K562 (cell line): Measurements from ENCODE around the gene PLXND1. TPM values are rescaled to one million over a fixed set of nuclear protein-coding genes. Genes with fewer than 3 reads are reported as not detected.
A peak's percentile ranks its signal among the peaks of the same experiment; 100 is the strongest.

Experiments
- ASH1L ChIP-seq: fragments of 450-650 bp; IDR thresholded peaks from 2 replicates; pipeline ENCODE4 v1.6.1; 2018; ENCODE audit warnings: borderline replicate concordance, mild to moderate bottlenecking, low read depth; ENCODE audit not compliant: partially characterized antibody
- CBX8 ChIP-seq: fragments of 200-600 bp; sonication (generic); IDR thresholded peaks from 2 replicates; pipeline ENCODE4 v1.6.1; 2012; ENCODE audit warnings: borderline replicate concordance, mixed run types, low read depth, mild to moderate bottlenecking, moderate library complexity, mixed read lengths, low read length, control low read depth, inconsistent platforms; ENCODE audit not compliant: poor library complexity, severe bottlenecking; ENCODE audit errors: extremely low read depth
- COPS2 ChIP-seq: fragments of 450-650 bp; conservative IDR thresholded peaks from 2 replicates; pipeline ENCODE4 v1.6.1; 2016; ENCODE audit warnings: mild to moderate bottlenecking, moderate library complexity
- HOXB6 ChIP-seq: fragments of 250-450 bp; sonication (Bioruptor Pico); IDR thresholded peaks from 2 replicates; pipeline ENCODE4 v1.5.1; 2022; ENCODE audit warnings: mild to moderate bottlenecking, borderline replicate concordance
- PHB2 ChIP-seq: fragments of 450-650 bp; IDR thresholded peaks from 2 replicates; pipeline ENCODE4 v1.6.1; 2017; ENCODE audit warnings: low read depth
- SMARCA4 ChIP-seq: fragments of 450-650 bp; IDR thresholded peaks from 2 replicates; pipeline ENCODE4 v1.6.1; 2016
- SMARCC2 ChIP-seq: fragments of 450-650 bp; IDR thresholded peaks from 2 replicates; pipeline ENCODE4 v1.6.1; 2017; ENCODE audit warnings: antibody characterized with exemption, moderate library complexity, mild to moderate bottlenecking, low read depth
- ZBTB5 ChIP-seq: fragments of 450-650 bp; IDR thresholded peaks from 2 replicates; pipeline ENCODE4 v1.6.1; 2017; ENCODE audit warnings: antibody characterized with exemption
- ZBTB8A ChIP-seq: fragments of 450-650 bp; IDR thresholded peaks from 2 replicates; pipeline ENCODE4 v1.6.1; 2018; ENCODE audit warnings: mild to moderate bottlenecking, moderate library complexity; ENCODE audit not compliant: partially characterized antibody
- ZFP30 ChIP-seq: fragments of 250-450 bp; sonication (Bioruptor Pico); IDR thresholded peaks from 2 replicates; pipeline ENCODE4 v1.8.0; 2022; ENCODE audit warnings: moderate library complexity, mild to moderate bottlenecking, inconsistent platforms, borderline replicate concordance
- ZNF184 ChIP-seq: sonication (generic); formaldehyde crosslinking; IDR thresholded peaks from 2 replicates; pipeline ENCODE4 v1.5.0; 2020; ENCODE audit warnings: missing genetic modification reagents
- polyA plus RNA-seq, 8 experiments: library from polyadenylated mRNA; depleted of rRNA in 4 of 8; stranded (reverse) in 5 of 8; unstranded in 3 of 8; fragments of >200 nt; fragmentation: Nextera tagmentation in 2 of 8; fragmentation: Illumina TruSeq in 1 of 8; extraction: Ambion mirVana in 2 of 8; extraction: Trizol in 1 of 8; gene quantifications; 2 replicates each; pipeline versions ENCODE4 v1.2.1 to v1.2.3, GENCODE V29; 2011 to 2014; ENCODE audit warnings: inconsistent platforms in 1 of 8, missing spikeins in 1 of 8
- total RNA-seq, 7 experiments: library from RNA; depleted of rRNA in 6 of 7; stranded (reverse); fragments of >200 nt in 6 of 7; fragmentation: Illumina TruSeq in 2 of 7; extraction: Trizol in 2 of 7; gene quantifications; 2 replicates each; pipeline versions ENCODE4 v1.2.1 to v1.2.3, GENCODE V29; 2011 to 2021; ENCODE audit warnings: low replicate concordance in 1 of 7
- TF ChIP-seq, protein P1 (sequence below): sonication (generic); formaldehyde crosslinking; IDR thresholded peaks from 2 replicates; pipeline ENCODE4 v1.8.1; 2023; ENCODE audit warnings: mild to moderate bottlenecking, missing genetic modification reagents
- TF ChIP-seq, protein P2 (sequence below): fragments of 450-650 bp; formaldehyde crosslinking; IDR thresholded peaks from 2 replicates; pipeline ENCODE4 v1.4.0; 2022; ENCODE audit warnings: mild to moderate bottlenecking, moderate library complexity
- TF ChIP-seq, protein P3 (sequence below), 3 experiments: fragments of 200-800 bp in 1 of 3; fragments of 250-450 bp in 1 of 3; fragments of 450-650 bp in 1 of 3; sonication (Bioruptor Pico) in 1 of 3; sonication (Bioruptor generic) in 1 of 3; formaldehyde crosslinking in 1 of 3; IDR thresholded peaks; 2 replicates each; pipeline versions ENCODE4 v1.6.1 to v1.8.0; 2016 to 2022; ENCODE audit warnings: mild to moderate bottlenecking in 2 of 3, missing genetic modification characterization in 2 of 3, missing compliant biosample characterization in 1 of 3, moderate library complexity in 1 of 3

The PLXND1 gene
- total and polyA plus RNA-seq, 9 of the 15 experiments (the other 6 are each of a cell fraction or from before 2014, with no cell fraction given): 0.34 to 28.8 (median 14.0) TPM

GRCh38 chr3:129585949-129586657 is 20.4 kb downstream of the PLXND1 start (continued):
- TF ChIP-seq ZBTB5 (no peak), HOXB6 (CRISPR knock-in tag) (no peak), SMARCA4 (peak; percentile 56), ZBTB8A (no peak), PHB2 (no peak), ZFP30 (CRISPR knock-in tag) (no peak), SMARCC2 (no peak), ZNF184 (CRISPR knock-in tag) (no peak), ASH1L (no peak), CBX8 (no peak), COPS2 (no peak)
- TF ChIP-seq, protein P1, sequence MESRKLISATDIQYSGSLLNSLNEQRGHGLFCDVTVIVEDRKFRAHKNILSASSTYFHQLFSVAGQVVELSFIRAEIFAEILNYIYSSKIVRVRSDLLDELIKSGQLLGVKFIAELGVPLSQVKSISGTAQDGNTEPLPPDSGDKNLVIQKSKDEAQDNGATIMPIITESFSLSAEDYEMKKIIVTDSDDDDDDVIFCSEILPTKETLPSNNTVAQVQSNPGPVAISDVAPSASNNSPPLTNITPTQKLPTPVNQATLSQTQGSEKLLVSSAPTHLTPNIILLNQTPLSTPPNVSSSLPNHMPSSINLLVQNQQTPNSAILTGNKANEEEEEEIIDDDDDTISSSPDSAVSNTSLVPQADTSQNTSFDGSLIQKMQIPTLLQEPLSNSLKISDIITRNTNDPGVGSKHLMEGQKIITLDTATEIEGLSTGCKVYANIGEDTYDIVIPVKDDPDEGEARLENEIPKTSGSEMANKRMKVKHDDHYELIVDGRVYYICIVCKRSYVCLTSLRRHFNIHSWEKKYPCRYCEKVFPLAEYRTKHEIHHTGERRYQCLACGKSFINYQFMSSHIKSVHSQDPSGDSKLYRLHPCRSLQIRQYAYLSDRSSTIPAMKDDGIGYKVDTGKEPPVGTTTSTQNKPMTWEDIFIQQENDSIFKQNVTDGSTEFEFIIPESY (CRISPR knock-in tag): peak; percentile 93
- TF ChIP-seq, protein P2, sequence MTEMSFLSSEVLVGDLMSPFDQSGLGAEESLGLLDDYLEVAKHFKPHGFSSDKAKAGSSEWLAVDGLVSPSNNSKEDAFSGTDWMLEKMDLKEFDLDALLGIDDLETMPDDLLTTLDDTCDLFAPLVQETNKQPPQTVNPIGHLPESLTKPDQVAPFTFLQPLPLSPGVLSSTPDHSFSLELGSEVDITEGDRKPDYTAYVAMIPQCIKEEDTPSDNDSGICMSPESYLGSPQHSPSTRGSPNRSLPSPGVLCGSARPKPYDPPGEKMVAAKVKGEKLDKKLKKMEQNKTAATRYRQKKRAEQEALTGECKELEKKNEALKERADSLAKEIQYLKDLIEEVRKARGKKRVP (CRISPR knock-in tag): no peak
- TF ChIP-seq, protein P3, sequence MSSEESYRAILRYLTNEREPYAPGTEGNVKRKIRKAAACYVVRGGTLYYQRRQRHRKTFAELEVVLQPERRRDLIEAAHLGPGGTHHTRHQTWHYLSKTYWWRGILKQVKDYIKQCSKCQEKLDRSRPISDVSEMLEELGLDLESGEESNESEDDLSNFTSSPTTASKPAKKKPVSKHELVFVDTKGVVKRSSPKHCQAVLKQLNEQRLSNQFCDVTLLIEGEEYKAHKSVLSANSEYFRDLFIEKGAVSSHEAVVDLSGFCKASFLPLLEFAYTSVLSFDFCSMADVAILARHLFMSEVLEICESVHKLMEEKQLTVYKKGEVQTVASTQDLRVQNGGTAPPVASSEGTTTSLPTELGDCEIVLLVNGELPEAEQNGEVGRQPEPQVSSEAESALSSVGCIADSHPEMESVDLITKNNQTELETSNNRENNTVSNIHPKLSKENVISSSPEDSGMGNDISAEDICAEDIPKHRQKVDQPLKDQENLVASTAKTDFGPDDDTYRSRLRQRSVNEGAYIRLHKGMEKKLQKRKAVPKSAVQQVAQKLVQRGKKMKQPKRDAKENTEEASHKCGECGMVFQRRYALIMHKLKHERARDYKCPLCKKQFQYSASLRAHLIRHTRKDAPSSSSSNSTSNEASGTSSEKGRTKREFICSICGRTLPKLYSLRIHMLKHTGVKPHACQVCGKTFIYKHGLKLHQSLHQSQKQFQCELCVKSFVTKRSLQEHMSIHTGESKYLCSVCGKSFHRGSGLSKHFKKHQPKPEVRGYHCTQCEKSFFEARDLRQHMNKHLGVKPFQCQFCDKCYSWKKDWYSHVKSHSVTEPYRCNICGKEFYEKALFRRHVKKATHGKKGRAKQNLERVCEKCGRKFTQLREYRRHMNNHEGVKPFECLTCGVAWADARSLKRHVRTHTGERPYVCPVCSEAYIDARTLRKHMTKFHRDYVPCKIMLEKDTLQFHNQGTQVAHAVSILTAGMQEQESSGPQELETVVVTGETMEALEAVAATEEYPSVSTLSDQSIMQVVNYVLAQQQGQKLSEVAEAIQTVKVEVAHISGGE (CRISPR knock-in tag; IDR thresholded peaks at IDR 0.05): no peak
